ENCODE results near the gene ACKR2. TPM values are rescaled to one million over a fixed set of nuclear protein-coding genes. Genes with fewer than 3 reads are reported as not detected.

Gene ACKR2
- total and polyA plus RNA-seq, 2 of the 13 experiments (the other 11 are each of a cell fraction or from before 2014, with no cell fraction given): 1.1 to 1.9 TPM

DNA sequence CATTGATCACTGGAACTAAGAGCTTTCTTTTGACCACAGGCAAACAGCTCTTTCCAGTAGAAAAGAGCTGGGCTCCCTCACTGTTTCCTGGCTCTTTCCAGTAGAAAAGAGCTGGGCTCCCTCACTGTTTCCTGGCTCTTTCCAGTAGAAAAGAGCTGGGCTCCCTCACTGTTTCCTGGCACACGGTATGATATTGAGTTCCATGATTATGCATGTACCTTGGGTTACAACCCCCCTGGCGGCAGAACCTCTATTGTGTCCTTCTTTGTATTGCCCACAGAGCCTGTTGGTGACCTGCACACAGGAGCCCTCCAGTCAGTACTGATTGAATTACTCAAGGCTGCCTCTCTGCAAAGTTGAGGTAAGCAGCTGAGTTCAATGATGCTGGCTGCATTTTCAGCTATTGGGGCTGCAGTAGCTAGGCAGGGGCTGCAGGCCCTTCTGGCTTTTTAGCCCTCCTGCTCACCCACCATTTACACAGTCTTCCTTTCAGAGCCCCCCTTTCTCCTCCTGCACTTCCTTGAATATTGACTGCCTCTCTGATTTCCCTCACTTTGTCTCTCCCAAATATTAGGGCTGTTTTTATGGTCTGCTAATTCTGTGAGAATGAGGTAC lies 10.2 kb downstream of the ACKR2 start (continued):
- TF ChIP-seq HNF4G (IDR thresholded peaks at IDR 0.05; ENCODE audit: borderline replicate concordance, low read depth, low read length) (no peak), HNF4G (CRISPR knock-in tag; IDR thresholded peaks at IDR 0.05; ENCODE audit: borderline replicate concordance, low read depth) (no peak), SIN3B (IDR thresholded peaks at IDR 0.05; ENCODE audit: low read length) (no peak), ZNF205 (CRISPR knock-in tag; IDR thresholded peaks at IDR 0.05) (no peak), SMAD9 (CRISPR knock-in tag; IDR thresholded peaks at IDR 0.05) (no peak), ZNF432 (CRISPR knock-in tag; IDR thresholded peaks at IDR 0.05; ENCODE audit: borderline replicate concordance) (no peak), ZNF460 (CRISPR knock-in tag; IDR thresholded peaks at IDR 0.05; ENCODE audit: borderline replicate concordance) (no peak), IKZF1 (IDR thresholded peaks at IDR 0.05) (no peak), ZNF510 (CRISPR knock-in tag; IDR thresholded peaks at IDR 0.05; ENCODE audit: low read depth) (no peak), ZNF773 (CRISPR knock-in tag; IDR thresholded peaks at IDR 0.05; ENCODE audit: borderline replicate concordance) (no peak), IKZF4 (CRISPR knock-in tag; IDR thresholded peaks at IDR 0.05; ENCODE audit: borderline replicate concordance, low read depth, not compliant biosample characterization) (no peak), ZNF720 (CRISPR knock-in tag; IDR thresholded peaks at IDR 0.05) (no peak), ZNF124 (CRISPR knock-in tag; IDR thresholded peaks at IDR 0.05) (no peak), ZSCAN9 (CRISPR knock-in tag; IDR thresholded peaks at IDR 0.05; ENCODE audit: borderline replicate concordance) (no peak), IRF1 (CRISPR knock-in tag; IDR thresholded peaks at IDR 0.05; ENCODE audit: low read depth) (no peak), KMT2A (CRISPR knock-in tag; IDR thresholded peaks at IDR 0.05) (no peak), HIVEP1 (CRISPR knock-in tag; IDR thresholded peaks at IDR 0.05) (no peak), HNF1A (IDR thresholded peaks at IDR 0.05; ENCODE audit: low read depth) (no peak), HNF1A (CRISPR knock-in tag; IDR thresholded peaks at IDR 0.05; ENCODE audit: borderline replicate concordance) (no peak), ZNF333 (CRISPR knock-in tag; IDR thresholded peaks at IDR 0.05; ENCODE audit: borderline replicate concordance) (no peak), ZNF816 (CRISPR knock-in tag; IDR thresholded peaks at IDR 0.05; ENCODE audit: borderline replicate concordance) (no peak)
- TF ChIP-seq, protein P1, sequence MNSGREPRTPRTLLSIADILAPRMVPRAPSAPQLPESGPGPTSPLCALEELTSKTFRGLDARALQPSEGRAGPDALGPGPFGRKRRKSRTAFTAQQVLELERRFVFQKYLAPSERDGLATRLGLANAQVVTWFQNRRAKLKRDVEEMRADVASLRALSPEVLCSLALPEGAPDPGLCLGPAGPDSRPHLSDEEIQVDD (CRISPR knock-in tag; IDR thresholded peaks at IDR 0.05; ENCODE audit: borderline replicate concordance): no peak
- TF ChIP-seq, protein P2, sequence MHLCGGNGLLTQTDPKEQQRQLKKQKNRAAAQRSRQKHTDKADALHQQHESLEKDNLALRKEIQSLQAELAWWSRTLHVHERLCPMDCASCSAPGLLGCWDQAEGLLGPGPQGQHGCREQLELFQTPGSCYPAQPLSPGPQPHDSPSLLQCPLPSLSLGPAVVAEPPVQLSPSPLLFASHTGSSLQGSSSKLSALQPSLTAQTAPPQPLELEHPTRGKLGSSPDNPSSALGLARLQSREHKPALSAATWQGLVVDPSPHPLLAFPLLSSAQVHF (CRISPR knock-in tag; IDR thresholded peaks at IDR 0.05): no peak
- TF ChIP-seq, protein P3, sequence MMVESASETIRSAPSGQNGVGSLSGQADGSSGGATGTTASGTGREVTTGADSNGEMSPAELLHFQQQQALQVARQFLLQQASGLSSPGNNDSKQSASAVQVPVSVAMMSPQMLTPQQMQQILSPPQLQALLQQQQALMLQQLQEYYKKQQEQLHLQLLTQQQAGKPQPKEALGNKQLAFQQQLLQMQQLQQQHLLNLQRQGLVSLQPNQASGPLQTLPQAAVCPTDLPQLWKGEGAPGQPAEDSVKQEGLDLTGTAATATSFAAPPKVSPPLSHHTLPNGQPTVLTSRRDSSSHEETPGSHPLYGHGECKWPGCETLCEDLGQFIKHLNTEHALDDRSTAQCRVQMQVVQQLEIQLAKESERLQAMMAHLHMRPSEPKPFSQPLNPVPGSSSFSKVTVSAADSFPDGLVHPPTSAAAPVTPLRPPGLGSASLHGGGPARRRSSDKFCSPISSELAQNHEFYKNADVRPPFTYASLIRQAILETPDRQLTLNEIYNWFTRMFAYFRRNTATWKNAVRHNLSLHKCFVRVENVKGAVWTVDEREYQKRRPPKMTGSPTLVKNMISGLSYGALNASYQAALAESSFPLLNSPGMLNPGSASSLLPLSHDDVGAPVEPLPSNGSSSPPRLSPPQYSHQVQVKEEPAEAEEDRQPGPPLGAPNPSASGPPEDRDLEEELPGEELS (CRISPR knock-in tag; IDR thresholded peaks at IDR 0.05): no peak
